Lower leg skin (tissue), 4 donors: ENCODE results near the gene NEDD4L. TPM values are rescaled to one million over a fixed set of nuclear protein-coding genes. Genes with fewer than 3 reads are reported as not detected.

Experiments
- DNase-seq, 2 donors: peaks; one replicate each; pipeline ENCODE4 v3.0.0-alpha.2; 2019; ENCODE audit warnings: low spot score in 2 of 2
- H3K4me3 ChIP-seq: fragments of 200-600 bp; sonication (generic); 2 replicates; pipeline ENCODE4 v1.5.1; 2017; ENCODE audit warnings: mild to moderate bottlenecking, low read depth; ENCODE audit not compliant: poor library complexity, severe bottlenecking
- CTCF ChIP-seq, 3 donors: fragments of 450-650 bp; IDR thresholded peaks; one replicate each; pipeline ENCODE4 v1.5.1; 2016; ENCODE audit warnings: antibody characterized with exemption in 3 of 3, mild to moderate bottlenecking in 3 of 3, moderate library complexity in 2 of 3
- POLR2A ChIP-seq, 2 donors: fragments of 450-650 bp; IDR thresholded peaks; one replicate each; pipeline ENCODE4 v1.6.1; 2016 to 2017; ENCODE audit warnings: antibody characterized with exemption in 2 of 2, mild to moderate bottlenecking in 1 of 2, moderate library complexity in 1 of 2
- WGBS, 2 donors: methylation state at CpG; one replicate each; pipeline ENCODE4 v1.1.5; 2018; 5-methylcytosine and 5-hydroxymethylcytosine counted together
- intact Hi-C: fragments of 100-400 bp; cut with DNase I; formaldehyde crosslinking; loops from one replicate; pipeline ENCODE4 v1.15.0; 2023; ENCODE audit warnings: low total_unique reads
- total RNA-seq, 4 donors: library from RNA; depleted of rRNA; stranded (reverse); fragments of >200 nt; gene quantifications; one replicate each; pipeline ENCODE4 v1.1.0, GENCODE V29; 2016

The NEDD4L gene
- total RNA-seq, 4 donors from 2014 or later: 22.9 to 127 (median 35.0) TPM

DNA sequence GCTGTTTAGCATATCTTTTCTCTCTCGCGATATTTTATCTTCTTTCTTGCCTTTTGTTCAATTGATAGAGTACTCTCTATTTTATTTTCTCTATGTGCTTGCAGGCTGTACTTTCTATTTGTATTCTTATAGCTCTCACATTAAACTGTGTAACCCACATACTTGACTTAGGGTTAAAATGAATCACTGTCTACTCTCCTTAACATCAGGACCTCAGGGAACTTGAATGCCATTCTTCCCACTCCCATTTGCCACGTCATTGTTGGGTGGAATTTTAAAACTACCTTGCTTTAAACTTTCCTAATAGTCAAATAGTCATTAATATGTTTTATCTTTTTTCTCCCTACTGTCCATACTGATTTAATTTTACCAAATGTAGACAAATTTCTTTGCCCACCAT is 315.2 kb downstream of the NEDD4L start:
- no peak for TF ChIP-seq POLR2A (IDR thresholded peaks at IDR 0.05)
- no peak for TF ChIP-seq CTCF (IDR thresholded peaks at IDR 0.05)
- WGBS, 2 donors: 88 to 95% methylated on average over 3 of the region's 3 CpGs
- H3K4me3 ChIP-seq: no peak overlapping the region
- no peak for DNase-seq
- intact Hi-C loops: no loop called here

DNA sequence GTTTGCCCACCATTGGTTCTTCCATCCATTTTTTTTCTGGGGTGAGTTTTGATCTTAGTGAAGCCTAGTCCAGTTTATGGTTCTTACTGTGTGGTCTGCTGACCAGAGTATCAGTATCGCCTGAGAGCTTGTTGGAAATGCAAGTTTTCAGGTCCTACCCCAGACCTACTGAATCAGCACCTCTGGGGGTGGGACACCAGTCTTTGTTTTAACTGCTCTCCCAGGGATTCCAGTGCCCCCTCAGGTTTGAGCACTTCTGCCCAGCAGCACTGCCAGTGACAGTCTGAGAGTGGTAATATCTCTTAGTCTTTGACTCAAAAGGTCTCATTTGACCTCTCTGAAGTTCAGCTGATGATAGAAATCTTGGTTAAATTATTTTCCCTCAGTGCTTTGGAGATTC is 315.6 kb downstream of the NEDD4L start:
- TF ChIP-seq CTCF (IDR thresholded peaks at IDR 0.05) (no peak), POLR2A (IDR thresholded peaks at IDR 0.05) (no peak)
- 100% methylated on average over 1 of the region's 1 CpG for WGBS, 2 donors
- DNase-seq: no peak
- no peak overlapping the region for H3K4me3 ChIP-seq
- intact Hi-C loops: no loop called here

GRCh38 chr18:58360324-58360723 is 316.3 kb downstream of the NEDD4L start:
- intact Hi-C loops: no loop called here
- H3K4me3 ChIP-seq: no peak overlapping the region
- 87 to 89% methylated on average over 2 of the region's 2 CpGs for WGBS, 2 donors
- DNase-seq: no peak
- TF ChIP-seq POLR2A (IDR thresholded peaks at IDR 0.05) (no peak), CTCF (IDR thresholded peaks at IDR 0.05) (no peak)

- TF ChIP-seq CTCF (IDR thresholded peaks at IDR 0.05) (no peak), POLR2A (IDR thresholded peaks at IDR 0.05) (no peak)
- DNase-seq: no peak
- intact Hi-C loops: no loop called here
- no peak overlapping the region for H3K4me3 ChIP-seq
- 93% methylated on average over 5 of the region's 5 CpGs for WGBS, 2 donors
These were observed 317.2 kb downstream of the NEDD4L start for GRCh38 chr18:58361212-58361611.

GRCh38 chr18:58362027-58362575 is 318.1 kb downstream of the NEDD4L start:
- TF ChIP-seq CTCF (IDR thresholded peaks at IDR 0.05) (no peak), POLR2A (IDR thresholded peaks at IDR 0.05) (no peak)
- no peak for DNase-seq
- intact Hi-C loops: no loop called here
- no peak overlapping the region for H3K4me3 ChIP-seq
- 51 to 57% methylated on average over 8 of the region's 8 CpGs for WGBS, 2 donors

DNA sequence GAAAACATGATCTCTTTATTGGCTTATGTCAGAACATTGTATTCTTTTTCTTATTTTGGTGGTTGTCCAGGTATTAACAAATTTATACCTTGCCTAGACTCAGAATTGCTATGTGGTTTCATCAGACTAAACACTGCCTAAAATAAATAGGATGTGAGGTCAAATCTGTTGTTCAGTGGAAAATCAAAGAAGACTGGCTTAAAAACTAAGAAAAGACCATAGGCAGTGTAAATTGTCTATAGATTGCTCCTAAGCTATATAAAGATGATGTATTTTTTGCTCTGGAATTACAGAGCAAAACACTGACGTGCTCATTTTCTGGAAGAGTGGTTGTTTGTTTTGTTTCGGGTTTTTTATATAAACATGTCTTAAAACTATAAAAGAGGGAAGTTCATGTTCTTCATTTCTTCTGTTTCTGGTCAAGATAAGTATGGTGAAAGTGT is 318.8 kb downstream of the NEDD4L start:
- no peak for TF ChIP-seq POLR2A (IDR thresholded peaks at IDR 0.05)
- TF ChIP-seq CTCF (IDR thresholded peaks at IDR 0.05): no peak
- intact Hi-C loops: no loop called here
- DNase-seq: no peak
- 93 to 94% methylated on average over 2 of the region's 2 CpGs for WGBS, 2 donors
- no peak overlapping the region for H3K4me3 ChIP-seq
